ENCODE data around the gene NEGR1.

The NEGR1 gene

GRCh38 chr1:71618191-71618590 is 664.1 kb downstream of the NEGR1 start:
- no peak for DNase-seq
- intact Hi-C loops (cut with DNase I), result no loop called here

- intact Hi-C loops (cut with DNase I), result no loop called here
- no peak for DNase-seq
These were observed 671.9 kb downstream of the NEGR1 start for GRCh38 chr1:71610476-71610875.

DNA sequence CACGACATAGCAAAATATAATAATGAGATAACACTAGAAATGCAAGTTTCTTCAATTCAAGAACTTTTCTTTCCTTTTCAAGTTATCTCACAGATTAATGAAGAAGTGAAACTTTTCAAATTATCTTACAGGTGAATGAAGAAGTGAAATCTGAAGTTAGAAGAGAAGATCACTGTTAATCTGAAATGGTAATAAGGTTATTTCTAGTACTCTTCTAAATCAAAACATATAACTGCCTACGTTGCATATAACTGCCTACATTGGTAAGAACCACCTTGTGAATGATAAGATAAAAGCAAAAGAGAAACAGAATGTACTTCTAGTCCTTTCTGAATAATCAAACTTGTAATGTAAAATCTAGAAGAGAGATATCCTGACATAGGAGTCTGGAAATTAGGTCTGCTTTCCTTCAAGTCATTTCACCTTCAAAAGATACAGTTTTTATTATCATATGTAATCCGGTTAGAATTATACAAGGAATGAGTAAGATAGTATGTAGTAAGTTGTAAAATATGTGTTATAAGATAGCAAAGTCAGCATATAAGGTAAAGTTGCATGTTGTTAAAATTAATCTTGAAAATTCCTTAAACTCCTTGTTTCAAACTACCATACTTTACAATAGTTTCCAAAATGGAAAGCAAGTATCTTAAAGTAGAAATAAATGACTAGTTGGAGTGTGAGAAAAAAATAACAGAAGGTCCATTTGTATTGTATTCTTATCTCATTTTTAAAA is 679.1 kb downstream of the NEGR1 start:
- no peak for DNase-seq
- intact Hi-C loops (cut with DNase I), result no loop called here

DNA sequence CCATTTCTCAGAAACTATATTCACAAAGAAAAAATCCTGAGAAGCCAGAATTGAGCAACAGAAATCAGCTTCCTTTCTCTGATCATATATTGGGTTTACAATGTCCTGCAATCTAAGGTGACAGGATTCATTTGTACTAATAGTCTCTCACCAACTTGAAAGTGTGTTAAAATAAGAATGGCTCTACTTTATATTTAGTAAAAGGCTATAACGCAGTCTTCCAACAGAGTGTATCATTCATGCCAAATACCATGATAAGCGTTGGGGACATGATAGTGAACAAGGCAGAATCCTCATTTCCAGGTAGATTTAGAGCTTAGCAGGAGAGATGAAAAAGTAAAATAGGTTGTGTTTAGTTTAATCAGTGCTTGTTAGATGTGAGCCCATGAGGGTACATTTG is 682.3 kb downstream of the NEGR1 start:
- intact Hi-C loops (cut with DNase I), result no loop called here
- no peak for DNase-seq

DNA sequence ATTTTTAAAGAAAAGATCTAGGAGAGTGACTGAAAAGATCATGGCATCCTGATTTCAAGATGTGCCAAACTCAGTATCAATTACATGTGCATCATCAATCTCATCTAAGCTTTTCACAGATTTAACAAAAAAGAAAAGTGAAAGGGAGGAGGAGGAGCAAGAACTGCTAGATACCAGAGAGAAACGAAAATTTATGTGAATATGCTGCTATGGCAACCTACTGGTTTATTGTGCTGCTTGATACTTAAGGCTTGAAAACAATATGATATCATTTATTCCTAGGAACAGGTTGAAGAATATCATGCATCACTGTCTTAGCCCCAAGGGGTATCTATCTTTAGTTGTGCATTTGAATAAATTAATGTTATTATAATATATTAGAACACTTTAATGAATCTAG is 683.0 kb downstream of the NEGR1 start:
- no peak for DNase-seq
- intact Hi-C loops (cut with DNase I), result no loop called here

- DNase-seq, result no peak
- intact Hi-C loops (cut with DNase I), result no loop called here
These were observed 688.8 kb downstream of the NEGR1 start for GRCh38 chr1:71593523-71593922.

GRCh38 chr1:71592646-71593274 is 689.6 kb downstream of the NEGR1 start:
- DNase-seq, result no peak
- intact Hi-C loops (cut with DNase I), result no loop called here

- intact Hi-C loops (cut with DNase I), result loop anchor here (5.0 kb wide), 1 partner anchor 448 kb away; no protein-coding TSS in a partner anchor
- DNase-seq, result no peak
These were observed 693.3 kb downstream of the NEGR1 start for GRCh38 chr1:71589005-71589404.

DNA sequence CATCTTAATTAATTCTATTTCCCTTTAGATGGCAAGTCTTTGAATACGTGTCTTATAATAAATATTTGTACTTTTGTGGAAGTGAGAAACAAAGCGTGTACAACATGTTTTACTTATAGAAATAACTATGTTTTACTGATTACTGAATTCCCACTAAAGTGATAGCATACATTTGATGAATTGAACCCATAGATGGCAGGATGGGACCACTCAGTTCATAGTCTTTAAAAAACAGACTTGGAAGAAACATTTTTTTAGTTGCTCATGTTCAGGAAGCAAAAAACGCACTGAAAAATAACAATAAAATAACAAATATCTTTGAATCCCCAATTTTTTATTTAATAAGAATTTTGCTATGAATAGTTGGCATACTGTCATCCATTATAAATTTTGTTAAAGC is 694.4 kb downstream of the NEGR1 start:
- no peak for DNase-seq
- intact Hi-C loops (cut with DNase I), result loop anchor here (5.0 kb wide), 1 partner anchor 449 kb away; no protein-coding TSS in a partner anchor

GRCh38 chr1:71586030-71586429 is 696.3 kb downstream of the NEGR1 start:
- intact Hi-C loops (cut with DNase I), result loop anchor here (5.0 kb wide), 1 partner anchor 451 kb away; no protein-coding TSS in a partner anchor
- no peak for DNase-seq

GRCh38 chr1:71583756-71584155 is 698.6 kb downstream of the NEGR1 start:
- DNase-seq, result no peak
- intact Hi-C loops (cut with DNase I), result no loop called here

DNA sequence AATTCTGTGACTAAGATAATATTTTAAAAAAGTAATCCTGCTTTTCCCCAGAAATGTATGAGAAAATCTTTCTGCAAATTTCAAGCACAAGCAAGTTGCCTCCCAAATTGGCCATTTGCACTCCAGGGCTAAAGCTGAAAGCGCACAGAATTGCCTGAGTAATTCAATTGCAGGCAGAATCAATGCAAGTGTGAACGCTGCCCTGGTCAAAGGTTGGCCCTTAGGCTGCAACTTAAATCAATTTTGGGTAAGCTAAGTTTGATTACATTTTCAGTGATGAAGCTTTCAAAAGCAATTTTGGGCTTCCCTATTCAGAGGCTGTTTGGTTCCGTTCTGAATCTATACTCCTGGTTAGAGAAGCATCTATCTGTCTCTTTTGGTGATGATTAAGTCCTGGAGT is 699.7 kb downstream of the NEGR1 start:
- intact Hi-C loops (cut with DNase I), result no loop called here
- no peak for DNase-seq

DNA sequence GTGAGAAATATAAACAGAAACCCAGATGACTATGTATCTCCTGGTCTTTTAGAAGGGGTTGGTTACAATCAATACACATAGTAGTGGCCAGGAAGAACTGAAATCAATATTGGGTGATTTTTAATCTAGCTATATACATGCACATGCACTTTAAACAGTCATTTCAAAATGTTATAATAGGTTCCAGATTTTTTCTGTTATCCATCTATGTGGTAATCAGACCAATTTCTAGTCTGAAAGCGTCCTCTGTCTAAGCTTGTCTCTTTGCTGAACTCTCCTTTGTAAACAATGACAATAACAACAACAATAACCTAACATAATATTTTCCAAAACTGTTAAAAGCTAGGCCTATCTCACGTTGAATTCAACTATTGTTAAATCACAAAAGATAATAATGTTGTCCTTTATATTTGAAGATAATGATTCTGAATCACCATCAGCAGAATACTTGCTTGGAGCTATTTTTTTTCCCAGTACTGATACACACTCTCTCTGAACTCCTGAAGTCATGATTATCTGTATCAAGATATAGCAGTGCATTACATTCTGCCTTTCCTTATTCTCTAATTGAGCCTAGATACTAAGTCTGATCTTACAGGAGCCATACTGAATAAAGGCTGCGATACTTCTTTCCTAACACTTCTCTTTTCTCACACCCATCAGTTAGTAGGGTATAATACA is 704.7 kb downstream of the NEGR1 start:
- intact Hi-C loops (cut with DNase I), result no loop called here
- DNase-seq, result no peak

DNA sequence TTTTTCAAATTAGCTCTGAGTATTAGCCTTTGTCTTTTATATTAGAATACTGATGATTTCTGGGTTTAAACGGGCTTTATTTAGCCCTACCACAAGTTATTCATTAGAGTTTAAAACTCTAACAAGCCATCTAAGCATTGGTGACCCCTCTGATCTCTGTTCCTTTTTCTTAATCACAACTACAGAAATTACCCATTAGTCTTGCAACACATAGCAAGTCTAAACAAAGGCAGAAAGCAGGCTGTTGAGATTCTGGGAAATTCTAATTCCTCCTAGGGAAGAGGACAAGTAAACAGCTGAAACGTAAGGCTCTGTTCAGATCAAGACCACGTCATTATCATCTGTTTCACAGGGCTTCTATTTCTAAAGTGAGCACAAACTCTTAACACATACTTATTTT is 710.3 kb downstream of the NEGR1 start:
- intact Hi-C loops (cut with DNase I), result no loop called here
- DNase-seq, result no peak

DNA sequence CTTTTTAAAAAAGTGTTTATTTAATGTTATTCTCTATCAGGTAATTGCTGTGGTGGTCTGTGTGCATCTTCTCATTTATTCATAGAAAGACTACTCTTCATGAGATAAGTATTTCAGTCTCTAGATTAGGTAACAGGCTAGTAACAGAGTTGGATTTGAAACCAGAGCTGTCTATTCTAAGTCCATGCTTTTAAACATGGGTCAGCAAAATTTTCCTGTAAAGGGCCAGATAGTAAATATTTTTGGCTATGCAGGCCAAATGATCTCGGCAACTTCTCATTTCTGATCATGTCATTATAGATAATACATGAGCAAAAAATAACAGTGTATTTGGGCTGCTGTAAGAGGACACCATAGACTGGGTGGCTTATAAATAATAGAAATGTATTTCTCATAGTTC is 715.9 kb downstream of the NEGR1 start:
- intact Hi-C loops (cut with DNase I), result no loop called here

DNA sequence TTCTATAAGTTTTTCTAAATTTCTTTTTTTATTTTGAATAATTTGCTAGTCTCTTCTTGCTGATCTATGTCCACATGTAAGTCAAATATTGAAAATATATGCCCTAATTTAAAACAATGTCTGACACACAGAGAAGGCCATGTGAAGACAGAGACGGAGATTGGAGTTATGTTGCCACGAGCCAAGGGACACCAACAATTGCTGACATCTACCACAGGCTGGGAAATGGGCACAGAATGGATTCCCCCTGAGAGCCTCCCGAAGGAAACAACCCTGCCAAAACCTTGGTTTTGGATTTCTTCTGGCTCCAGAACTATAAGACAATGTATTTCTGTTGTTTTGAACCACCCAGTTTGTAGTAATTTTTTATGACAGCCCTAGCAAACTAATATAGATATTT is 716.5 kb downstream of the NEGR1 start:
- intact Hi-C loops (cut with DNase I), result no loop called here
- DNase-seq, result no peak

More for the DNA sequence above, 715.9 kb downstream of the NEGR1 start:
- DNase-seq, result no peak

GRCh38 chr1:71565262-71565661 is 717.1 kb downstream of the NEGR1 start:
- intact Hi-C loops (cut with DNase I), result no loop called here
- no peak for DNase-seq

DNA sequence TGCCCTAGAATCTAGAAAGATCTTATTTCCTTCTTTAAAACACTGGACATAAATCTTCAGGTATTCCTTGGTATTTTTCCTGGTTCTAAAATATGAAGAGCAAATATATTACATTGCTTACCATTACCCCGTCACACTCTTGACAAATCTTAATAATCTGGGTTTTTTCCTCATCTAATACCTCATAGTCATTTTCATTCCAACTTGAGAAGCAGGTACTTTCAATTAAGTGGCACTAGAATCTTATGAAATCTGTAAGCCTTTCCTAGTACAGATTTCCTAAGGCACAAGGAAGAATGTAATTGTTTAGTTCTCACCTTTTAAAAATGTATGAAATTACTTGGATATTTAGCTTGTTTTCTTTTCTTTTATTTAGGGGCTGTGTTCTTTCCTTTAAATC is 720.0 kb downstream of the NEGR1 start:
- intact Hi-C loops (cut with DNase I), result no loop called here
- no peak for DNase-seq

- intact Hi-C loops (cut with DNase I), result no loop called here
- no peak for DNase-seq
These were observed 720.6 kb downstream of the NEGR1 start for GRCh38 chr1:71561729-71562128.

DNA sequence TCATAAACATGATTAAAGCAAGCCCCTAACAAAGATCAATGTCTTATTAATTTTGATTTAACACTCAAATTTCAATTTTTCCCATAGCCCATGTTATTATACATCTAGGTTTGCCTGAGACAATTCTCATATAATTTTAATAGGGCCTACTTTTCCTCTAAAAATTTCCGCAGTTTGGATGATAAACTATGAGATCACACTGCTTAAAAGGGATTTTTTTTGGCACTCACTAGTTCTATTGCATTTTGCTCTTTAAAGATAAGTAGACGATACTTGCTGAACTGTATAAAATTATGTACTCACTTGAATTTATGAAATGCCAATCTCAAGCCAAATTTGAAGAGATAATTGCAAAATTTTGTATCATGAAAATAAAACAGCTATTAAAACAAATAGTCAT is 721.1 kb downstream of the NEGR1 start:
- intact Hi-C loops (cut with DNase I), result no loop called here

DNA sequence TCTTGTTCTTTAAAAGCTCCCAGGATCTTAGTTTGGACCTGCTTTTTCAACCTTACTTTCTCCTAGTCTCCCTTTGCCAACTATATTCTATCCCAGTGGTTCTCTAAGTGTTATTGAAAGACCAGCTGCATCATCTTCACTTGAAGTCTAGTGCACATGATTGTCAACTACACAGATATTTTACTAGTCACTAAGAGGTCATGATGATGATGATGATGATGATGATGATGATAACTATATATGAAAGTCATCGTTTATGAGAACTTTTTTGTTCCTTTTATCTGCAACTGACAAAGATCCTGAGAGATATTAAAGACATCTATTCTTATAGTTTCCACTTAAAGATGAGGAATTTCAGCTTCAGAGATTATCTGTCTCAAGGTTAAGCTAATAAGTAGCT is 722.5 kb downstream of the NEGR1 start:
- intact Hi-C loops (cut with DNase I), result no loop called here

More for the DNA sequence above, 721.1 kb downstream of the NEGR1 start:
- DNase-seq, result no peak

GRCh38 chr1:71557138-71557537 is 725.2 kb downstream of the NEGR1 start:
- intact Hi-C loops (cut with DNase I), result no loop called here
- DNase-seq, result no peak

More for the DNA sequence above, 722.5 kb downstream of the NEGR1 start:
- DNase-seq, result no peak

Data from posterior cingulate gyrus (tissue), 11 donors.